DOHH2 (cell line): Measurements from ENCODE around the gene RAB10.

Experiments
- H3F3A ChIP-seq: fragments of 200-600 bp; sonication (generic), shearing (Covaris generic); 2 replicates; pipeline ENCODE4 v1.6.0; 2016; ENCODE audit warnings: antibody characterized with exemption, mild to moderate bottlenecking; ENCODE audit not compliant: control insufficient read depth, insufficient read depth
- H3K27ac ChIP-seq: fragments of 200-600 bp; sonication (generic); 2 replicates; pipeline ENCODE4 v1.5.1; 2014; ENCODE audit warnings: low read depth, mild to moderate bottlenecking, low read length, moderate library complexity
- H3K27me3 ChIP-seq: fragments of 200-600 bp; sonication (generic); 2 replicates; pipeline ENCODE4 v1.6.1; 2014; ENCODE audit warnings: mild to moderate bottlenecking, low read length, mixed read lengths; ENCODE audit not compliant: control insufficient read depth
- H3K36me3 ChIP-seq: fragments of 200-600 bp; sonication (generic); 2 replicates; pipeline ENCODE4 v1.6.1; 2014; ENCODE audit warnings: mild to moderate bottlenecking, low read length, moderate library complexity, mixed read lengths; ENCODE audit not compliant: control insufficient read depth
- H3K4me1 ChIP-seq: fragments of 200-600 bp; sonication (generic); 2 replicates; pipeline ENCODE4 v1.6.1; 2014; ENCODE audit warnings: mild to moderate bottlenecking, low read length, mixed read lengths; ENCODE audit not compliant: control insufficient read depth
- H3K4me2 ChIP-seq: fragments of 200-600 bp; sonication (generic); 2 replicates; pipeline ENCODE4 v1.6.0; 2014; ENCODE audit warnings: mild to moderate bottlenecking, low read length, moderate library complexity
- H3K4me3 ChIP-seq: fragments of 200-600 bp; sonication (generic); 2 replicates; pipeline ENCODE4 v1.5.1; 2014; ENCODE audit warnings: mild to moderate bottlenecking, low read length, mixed read lengths
- H3K79me2 ChIP-seq: fragments of 200-600 bp; sonication (generic); 2 replicates; pipeline ENCODE4 v1.6.1; 2014; ENCODE audit warnings: mild to moderate bottlenecking, low read length, mixed read lengths; ENCODE audit not compliant: control insufficient read depth
- H3K9me2 ChIP-seq: fragments of 200-600 bp; sonication (generic); replicated peaks from 2 replicates; pipeline ENCODE4 v1.6.1; 2014; ENCODE audit warnings: mild to moderate bottlenecking, low read length, mixed read lengths; ENCODE audit not compliant: control insufficient read depth
- H3K9me3 ChIP-seq: fragments of 200-600 bp; sonication (generic); 2 replicates; pipeline ENCODE4 v1.6.1; 2014; ENCODE audit warnings: antibody characterized with exemption, low read length, mixed read lengths; ENCODE audit not compliant: control insufficient read depth, insufficient read depth
- H4K20me1 ChIP-seq: fragments of 200-600 bp; sonication (generic); 2 replicates; pipeline ENCODE4 v1.6.0; 2014; ENCODE audit warnings: low read depth, mild to moderate bottlenecking, antibody characterized with exemption, low read length, moderate library complexity; ENCODE audit not compliant: control insufficient read depth, insufficient read depth
- CTCF ChIP-seq: fragments of 200-600 bp; sonication (generic); IDR thresholded peaks from one replicate; pipeline ENCODE4 v1.5.1; 2014; ENCODE audit warnings: antibody characterized with exemption, mild to moderate bottlenecking, low read depth, low read length; ENCODE audit not compliant: poor library complexity, severe bottlenecking
- EZH2phosphoT487 ChIP-seq: fragments of 200-600 bp; sonication (generic); IDR thresholded peaks from 2 replicates; pipeline ENCODE4 v1.6.1; 2017; ENCODE audit warnings: borderline replicate concordance, mild to moderate bottlenecking, antibody characterized with exemption, low read length, moderate library complexity, mixed read lengths

The RAB10 gene

DNA sequence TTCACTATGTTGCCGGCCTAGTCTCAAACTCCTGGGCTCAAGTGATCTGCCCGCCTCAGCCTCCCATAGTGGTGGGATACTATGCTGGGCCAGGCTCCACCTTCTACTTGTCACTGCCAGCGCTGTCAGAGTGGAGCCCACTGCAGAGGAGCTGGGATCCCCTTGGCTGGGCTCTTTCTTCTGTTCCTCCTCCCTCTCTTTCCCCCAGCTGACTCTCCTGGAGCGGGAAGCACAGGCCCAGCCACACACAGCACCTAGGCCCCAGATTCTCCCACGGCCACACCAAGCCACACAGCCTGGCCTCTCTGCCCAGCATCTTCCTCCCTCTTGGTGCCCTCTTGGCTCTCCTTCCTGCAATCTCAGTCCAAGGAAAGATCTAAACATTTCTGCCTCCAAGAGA lies 135.3 kb downstream of the RAB10 start:
- no peaks in the 10 kb centered on the region for H3K36me3 ChIP-seq
- no peak overlapping the region for H3K4me2 ChIP-seq
- H3K9me3 ChIP-seq: no peaks in the 10 kb centered on the region
- TF ChIP-seq CTCF (no peak), EZH2phosphoT487 (no peak)
- no peaks in the 10 kb centered on the region; the same call in 1 of the 2 replicates for H3K4me1 ChIP-seq
- H4K20me1 ChIP-seq: no peaks in the 10 kb centered on the region
- no peak overlapping the region for H3K27ac ChIP-seq
- no peaks in the 10 kb centered on the region for H3K9me2 ChIP-seq
- no peaks in the 10 kb centered on the region for H3K79me2 ChIP-seq
- H3K27me3 ChIP-seq: peaks cover 16% of the 10 kb centered on the region
- H3K4me3 ChIP-seq: no peak overlapping the region
- no peaks in the 10 kb centered on the region for H3F3A ChIP-seq

GRCh38 chr2:26169681-26170414 lies 136.0 kb downstream of the RAB10 start:
- Histone ChIP-seq H3K4me1 (no peaks in the 10 kb centered on the region; the same call in 1 of the 2 replicates), H3K27me3 (peaks cover 20% of the 10 kb centered on the region), H3K27ac (no peak overlapping the region), H3F3A (no peaks in the 10 kb centered on the region), H3K9me2 (no peaks in the 10 kb centered on the region), H3K4me2 (no peak overlapping the region), H3K36me3 (no peaks in the 10 kb centered on the region), H3K79me2 (no peaks in the 10 kb centered on the region), H3K9me3 (no peaks in the 10 kb centered on the region), H4K20me1 (no peaks in the 10 kb centered on the region), H3K4me3 (no peak overlapping the region)
- TF ChIP-seq EZH2phosphoT487 (no peak), CTCF (no peak)

DNA sequence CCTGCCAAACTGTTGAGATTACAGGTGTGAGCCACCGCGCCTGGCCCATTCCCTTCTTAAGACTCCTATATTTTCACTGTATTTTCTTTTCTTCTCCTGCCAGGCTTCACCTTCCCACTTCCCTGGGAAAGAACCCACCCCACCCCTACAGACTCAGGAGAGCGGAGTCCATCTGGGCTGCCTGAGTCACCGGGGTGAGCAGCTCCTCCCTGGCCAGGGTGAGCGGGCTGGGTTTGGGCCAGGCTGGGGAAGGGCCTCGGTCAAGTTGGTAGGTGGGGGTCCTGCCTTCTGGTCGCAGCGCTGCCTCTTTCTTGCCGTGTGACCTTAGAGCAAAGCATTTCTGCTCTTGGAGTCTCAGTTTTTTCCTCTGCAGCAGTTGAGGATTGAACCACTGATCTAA lies 136.9 kb downstream of the RAB10 start:
- Histone ChIP-seq H3K9me3 (no peaks in the 10 kb centered on the region), H3K4me1 (no peaks in the 10 kb centered on the region; the same call in 1 of the 2 replicates), H3K4me2 (no peak overlapping the region), H3K36me3 (no peaks in the 10 kb centered on the region), H4K20me1 (no peaks in the 10 kb centered on the region), H3F3A (no peaks in the 10 kb centered on the region), H3K27ac (no peak overlapping the region), H3K27me3 (peaks cover 20% of the 10 kb centered on the region), H3K9me2 (no peaks in the 10 kb centered on the region), H3K79me2 (no peaks in the 10 kb centered on the region), H3K4me3 (no peak overlapping the region)
- TF ChIP-seq CTCF: no peak
- TF ChIP-seq EZH2phosphoT487: no peak
